ENCODE data around the gene GTF2H1. TPM values are rescaled to one million over a fixed set of nuclear protein-coding genes. Genes with fewer than 3 reads are reported as not detected.

Gene GTF2H1
- total and polyA plus RNA-seq, 9 of the 15 experiments (the other 6 are each of a cell fraction or from before 2014, with no cell fraction given) = 56.9 to 126 (median 92.1) TPM

DNA sequence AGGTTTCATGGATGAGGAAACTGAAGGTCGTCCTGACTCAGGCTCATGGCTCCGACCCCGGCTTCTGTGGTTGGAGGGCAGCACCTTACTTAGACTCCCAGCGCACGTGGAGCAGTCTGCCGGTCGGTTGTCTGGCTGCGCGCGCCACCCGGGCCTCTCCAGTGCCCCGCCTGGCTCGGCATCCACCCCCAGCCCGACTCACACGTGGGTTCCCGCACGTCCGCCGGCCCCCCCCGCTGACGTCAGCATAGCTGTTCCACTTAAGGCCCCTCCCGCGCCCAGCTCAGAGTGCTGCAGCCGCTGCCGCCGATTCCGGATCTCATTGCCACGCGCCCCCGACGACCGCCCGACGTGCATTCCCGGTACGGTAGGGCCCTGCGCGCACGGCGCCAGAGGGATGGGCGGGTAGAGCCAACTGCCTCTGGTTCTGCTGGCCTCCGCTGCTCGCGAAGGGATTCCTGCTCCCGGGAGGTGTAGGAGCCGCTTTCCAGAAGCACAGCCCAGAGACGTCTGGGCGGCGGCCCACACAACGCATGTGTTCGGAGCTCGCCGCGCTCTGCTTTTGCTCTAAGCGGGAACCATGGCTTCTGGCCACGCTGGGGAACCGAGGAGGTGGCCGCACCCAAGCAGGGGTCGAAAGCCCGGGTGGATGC lies 72.0 kb downstream of the GTF2H1 start, which contains the start of gene LDHA (continued):
- TF ChIP-seq MEIS2 (IDR thresholded peaks at IDR 0.05; ENCODE audit: partially characterized antibody) (peak; percentile 0), ZNF589 (CRISPR knock-in tag; IDR thresholded peaks at IDR 0.05; ENCODE audit: low read depth) (0 out of 2 replicates have a peak, but pooled peaks have one; percentile 4), USF2 (CRISPR knock-in tag; IDR thresholded peaks at IDR 0.05) (peak; percentile 76), TBP (optimal IDR thresholded peaks at IDR 0.05; ENCODE audit: low read depth, low read length) (peak; percentile 98), THRB (CRISPR knock-in tag; conservative IDR thresholded peaks at IDR 0.05) (no peak), IRF9 (tag; IDR thresholded peaks at IDR 0.05) (0 out of 2 replicates have a peak, but pooled peaks have one; percentile 26), HIVEP1 (CRISPR knock-in tag; IDR thresholded peaks at IDR 0.05) (no peak), NFIC (IDR thresholded peaks at IDR 0.05) (peak; percentile 94), BHLHE40 (IDR thresholded peaks at IDR 0.05; ENCODE audit: low read length) (peak; percentile 87), XRCC5 (IDR thresholded peaks at IDR 0.05; ENCODE audit: low read depth, low read length) (0 out of 2 replicates have a peak, but pooled peaks have one; percentile 76), HNRNPL (IDR thresholded peaks at IDR 0.05; ENCODE audit: low read depth, low read length) (peak; percentile 69), BCOR (IDR thresholded peaks at IDR 0.05) (peak; percentile 54; the same call in 1 of the 2 replicates), FOXA3 (CRISPR knock-in tag; conservative IDR thresholded peaks at IDR 0.05 in 1 of 2, IDR thresholded peaks at IDR 0.05 in 1 of 2) (0 out of 4 replicates have a peak, but pooled peaks of 1 of the 2 experiments have one; percentile 55), FIP1L1 (IDR thresholded peaks at IDR 0.05; ENCODE audit: low read depth, low read length, poor library complexity, severe bottlenecking) (peak; percentile 99), CSDE1 (IDR thresholded peaks at IDR 0.05) (no peak; a peak in 1 of 4 replicates)
- TF ChIP-seq, protein P1, sequence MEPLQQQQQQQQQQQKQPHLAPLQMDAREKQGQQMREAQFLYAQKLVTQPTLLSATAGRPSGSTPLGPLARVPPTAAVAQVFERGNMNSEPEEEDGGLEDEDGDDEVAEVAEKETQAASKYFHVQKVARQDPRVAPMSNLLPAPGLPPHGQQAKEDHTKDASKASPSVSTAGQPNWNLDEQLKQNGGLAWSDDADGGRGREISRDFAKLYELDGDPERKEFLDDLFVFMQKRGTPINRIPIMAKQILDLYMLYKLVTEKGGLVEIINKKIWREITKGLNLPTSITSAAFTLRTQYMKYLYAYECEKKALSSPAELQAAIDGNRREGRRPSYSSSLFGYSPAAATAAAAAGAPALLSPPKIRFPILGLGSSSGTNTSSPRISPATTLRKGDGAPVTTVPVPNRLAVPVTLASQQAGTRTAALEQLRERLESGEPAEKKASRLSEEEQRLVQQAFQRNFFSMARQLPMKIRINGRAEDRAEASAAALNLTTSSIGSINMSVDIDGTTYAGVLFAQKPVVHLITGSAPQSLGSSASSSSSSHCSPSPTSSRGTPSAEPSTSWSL (CRISPR knock-in tag; IDR thresholded peaks at IDR 0.05; ENCODE audit: borderline replicate concordance) = no peak
- TF ChIP-seq, protein P2, sequence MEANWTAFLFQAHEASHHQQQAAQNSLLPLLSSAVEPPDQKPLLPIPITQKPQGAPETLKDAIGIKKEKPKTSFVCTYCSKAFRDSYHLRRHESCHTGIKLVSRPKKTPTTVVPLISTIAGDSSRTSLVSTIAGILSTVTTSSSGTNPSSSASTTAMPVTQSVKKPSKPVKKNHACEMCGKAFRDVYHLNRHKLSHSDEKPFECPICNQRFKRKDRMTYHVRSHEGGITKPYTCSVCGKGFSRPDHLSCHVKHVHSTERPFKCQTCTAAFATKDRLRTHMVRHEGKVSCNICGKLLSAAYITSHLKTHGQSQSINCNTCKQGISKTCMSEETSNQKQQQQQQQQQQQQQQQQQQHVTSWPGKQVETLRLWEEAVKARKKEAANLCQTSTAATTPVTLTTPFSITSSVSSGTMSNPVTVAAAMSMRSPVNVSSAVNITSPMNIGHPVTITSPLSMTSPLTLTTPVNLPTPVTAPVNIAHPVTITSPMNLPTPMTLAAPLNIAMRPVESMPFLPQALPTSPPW (CRISPR knock-in tag; IDR thresholded peaks at IDR 0.05) = peak; percentile 99
- TF ChIP-seq, protein P3, sequence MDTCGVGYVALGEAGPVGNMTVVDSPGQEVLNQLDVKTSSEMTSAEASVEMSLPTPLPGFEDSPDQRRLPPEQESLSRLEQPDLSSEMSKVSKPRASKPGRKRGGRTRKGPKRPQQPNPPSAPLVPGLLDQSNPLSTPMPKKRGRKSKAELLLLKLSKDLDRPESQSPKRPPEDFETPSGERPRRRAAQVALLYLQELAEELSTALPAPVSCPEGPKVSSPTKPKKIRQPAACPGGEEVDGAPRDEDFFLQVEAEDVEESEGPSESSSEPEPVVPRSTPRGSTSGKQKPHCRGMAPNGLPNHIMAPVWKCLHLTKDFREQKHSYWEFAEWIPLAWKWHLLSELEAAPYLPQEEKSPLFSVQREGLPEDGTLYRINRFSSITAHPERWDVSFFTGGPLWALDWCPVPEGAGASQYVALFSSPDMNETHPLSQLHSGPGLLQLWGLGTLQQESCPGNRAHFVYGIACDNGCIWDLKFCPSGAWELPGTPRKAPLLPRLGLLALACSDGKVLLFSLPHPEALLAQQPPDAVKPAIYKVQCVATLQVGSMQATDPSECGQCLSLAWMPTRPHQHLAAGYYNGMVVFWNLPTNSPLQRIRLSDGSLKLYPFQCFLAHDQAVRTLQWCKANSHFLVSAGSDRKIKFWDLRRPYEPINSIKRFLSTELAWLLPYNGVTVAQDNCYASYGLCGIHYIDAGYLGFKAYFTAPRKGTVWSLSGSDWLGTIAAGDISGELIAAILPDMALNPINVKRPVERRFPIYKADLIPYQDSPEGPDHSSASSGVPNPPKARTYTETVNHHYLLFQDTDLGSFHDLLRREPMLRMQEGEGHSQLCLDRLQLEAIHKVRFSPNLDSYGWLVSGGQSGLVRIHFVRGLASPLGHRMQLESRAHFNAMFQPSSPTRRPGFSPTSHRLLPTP (IDR thresholded peaks at IDR 0.05; ENCODE audit: borderline replicate concordance, extremely low read depth, insufficient read length) = no peak

All from K562 (cell line).